ENCODE measurements around the gene TRPC4AP.
A peak's percentile ranks its signal among the peaks of the same experiment; 100 is the strongest.

The TRPC4AP gene

GRCh38 chr20:35001596-35002362, 90.8 kb downstream of the TRPC4AP start:
- no peak for DNase-seq (ENCODE audit: low read depth)

- no peak for DNase-seq (ENCODE audit: low read depth)
Observed at GRCh38 chr20:35000922-35001595, 91.5 kb downstream of the TRPC4AP start.

DNA sequence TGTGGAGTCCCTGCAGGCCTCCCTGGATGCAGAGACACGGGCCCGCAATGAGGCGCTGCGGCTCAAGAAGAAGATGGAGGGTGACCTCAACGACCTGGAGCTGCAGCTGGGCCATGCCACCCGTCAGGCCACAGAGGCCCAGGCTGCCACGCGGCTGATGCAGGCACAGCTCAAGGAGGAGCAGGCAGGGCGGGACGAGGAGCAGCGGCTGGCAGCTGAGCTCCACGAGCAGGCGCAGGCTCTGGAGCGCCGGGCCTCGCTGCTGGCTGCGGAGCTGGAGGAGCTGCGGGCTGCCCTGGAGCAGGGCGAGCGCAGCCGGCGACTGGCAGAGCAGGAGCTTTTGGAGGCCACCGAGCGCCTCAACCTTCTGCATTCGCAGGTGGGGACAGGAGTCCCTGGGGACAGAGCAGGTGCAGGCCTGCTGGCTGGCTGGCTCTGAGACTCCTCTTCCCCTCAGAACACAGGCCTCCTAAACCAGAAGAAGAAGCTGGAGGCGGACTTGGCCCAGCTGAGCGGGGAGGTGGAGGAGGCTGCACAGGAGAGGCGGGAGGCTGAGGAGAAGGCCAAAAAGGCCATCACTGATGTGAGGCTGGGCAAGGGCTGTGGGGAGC, 92.2 kb downstream of the TRPC4AP start:
- no peak for DNase-seq (ENCODE audit: low read depth)

DNA sequence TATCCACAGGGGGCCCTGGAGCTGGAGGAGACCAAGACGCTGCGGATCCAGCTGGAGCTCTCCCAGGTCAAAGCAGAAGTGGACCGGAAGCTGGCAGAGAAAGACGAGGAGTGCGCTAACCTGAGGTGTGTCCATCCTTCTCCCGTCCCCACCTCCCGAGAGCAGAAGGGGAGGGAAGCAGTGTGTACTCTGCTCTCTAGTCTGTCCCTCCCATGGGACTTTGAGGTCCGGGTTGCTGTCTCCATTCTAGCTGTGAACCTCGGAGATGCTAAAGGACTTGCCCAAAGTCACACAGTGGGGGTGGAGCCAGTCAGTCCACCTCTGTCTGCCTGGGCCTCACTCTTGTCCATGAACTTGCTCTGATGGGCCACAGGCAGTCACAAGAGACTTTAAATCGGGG, 92.8 kb downstream of the TRPC4AP start:
- DNase-seq (ENCODE audit: low read depth): no peak

DNA sequence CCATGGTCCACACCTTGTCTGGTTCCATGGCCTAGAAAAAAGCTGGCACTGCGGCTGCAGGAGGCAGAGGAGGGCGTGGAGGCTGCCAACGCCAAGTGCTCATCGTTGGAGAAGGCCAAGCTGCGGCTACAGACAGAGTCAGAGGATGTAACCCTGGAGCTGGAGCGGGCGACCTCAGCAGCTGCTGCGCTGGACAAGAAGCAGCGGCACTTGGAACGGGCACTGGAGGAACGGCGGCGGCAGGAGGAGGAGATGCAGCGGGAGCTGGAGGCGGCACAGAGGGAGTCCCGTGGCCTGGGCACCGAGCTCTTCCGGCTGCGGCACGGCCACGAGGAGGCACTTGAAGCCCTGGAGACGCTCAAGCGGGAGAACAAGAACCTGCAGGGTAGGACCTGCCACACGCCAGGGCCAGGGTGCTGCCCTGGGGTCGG, 93.6 kb downstream of the TRPC4AP start:
- no peak for DNase-seq (ENCODE audit: low read depth)

DNA sequence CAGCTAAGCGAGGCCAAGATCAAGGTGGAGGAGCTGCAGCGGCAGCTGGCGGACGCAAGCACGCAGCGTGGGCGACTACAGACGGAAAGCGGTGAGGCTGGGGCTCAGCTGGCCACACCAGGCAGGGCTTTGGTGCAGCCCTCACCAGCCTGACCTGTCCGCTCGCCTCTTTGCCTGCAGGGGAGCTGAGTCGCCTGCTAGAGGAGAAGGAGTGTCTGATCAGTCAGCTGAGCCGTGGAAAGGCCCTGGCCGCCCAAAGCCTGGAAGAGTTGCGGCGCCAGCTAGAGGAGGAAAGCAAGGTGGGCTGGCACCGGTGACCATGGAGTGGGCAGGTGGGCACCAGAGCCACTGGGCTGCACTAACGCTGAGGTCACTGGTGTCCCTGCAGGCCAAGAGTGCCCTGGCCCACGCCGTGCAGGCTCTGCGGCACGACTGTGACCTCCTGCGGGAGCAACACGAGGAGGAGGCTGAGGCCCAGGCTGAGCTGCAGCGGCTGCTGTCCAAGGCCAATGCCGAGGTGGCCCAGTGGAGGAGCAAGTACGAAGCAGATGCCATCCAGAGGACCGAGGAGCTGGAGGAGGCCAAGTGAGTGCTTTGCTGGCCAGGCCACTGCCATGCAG, 94.2 kb downstream of the TRPC4AP start:
- no peak for DNase-seq (ENCODE audit: low read depth)

- no peak for DNase-seq (ENCODE audit: low read depth)
Observed at GRCh38 chr20:34997774-34998173, 94.8 kb downstream of the TRPC4AP start.

DNA sequence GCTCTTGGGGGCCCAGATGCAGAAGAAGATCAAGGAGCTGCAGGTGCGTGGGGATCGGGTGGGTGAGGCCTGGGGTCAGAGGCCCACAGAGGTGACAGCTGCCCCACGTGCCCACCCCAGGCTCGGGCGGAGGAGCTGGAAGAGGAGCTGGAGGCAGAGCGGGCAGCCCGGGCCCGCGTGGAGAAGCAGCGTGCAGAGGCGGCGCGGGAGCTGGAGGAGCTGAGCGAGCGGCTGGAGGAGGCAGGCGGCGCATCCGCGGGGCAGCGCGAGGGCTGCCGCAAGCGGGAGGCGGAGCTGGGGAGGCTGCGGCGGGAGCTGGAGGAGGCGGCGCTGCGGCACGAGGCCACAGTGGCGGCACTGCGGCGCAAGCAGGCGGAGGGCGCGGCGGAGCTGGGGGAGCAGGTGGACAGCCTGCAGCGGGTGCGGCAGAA, 95.5 kb downstream of the TRPC4AP start:
- DNase-seq (ENCODE audit: low read depth): peak; percentile 55

GRCh38 chr20:34996243-34997028, 96.2 kb downstream of the TRPC4AP start:
- DNase-seq (ENCODE audit: low read depth): no peak

- DNase-seq (ENCODE audit: low read depth): no peak
Observed at GRCh38 chr20:34995696-34996095, 96.9 kb downstream of the TRPC4AP start.

DNA sequence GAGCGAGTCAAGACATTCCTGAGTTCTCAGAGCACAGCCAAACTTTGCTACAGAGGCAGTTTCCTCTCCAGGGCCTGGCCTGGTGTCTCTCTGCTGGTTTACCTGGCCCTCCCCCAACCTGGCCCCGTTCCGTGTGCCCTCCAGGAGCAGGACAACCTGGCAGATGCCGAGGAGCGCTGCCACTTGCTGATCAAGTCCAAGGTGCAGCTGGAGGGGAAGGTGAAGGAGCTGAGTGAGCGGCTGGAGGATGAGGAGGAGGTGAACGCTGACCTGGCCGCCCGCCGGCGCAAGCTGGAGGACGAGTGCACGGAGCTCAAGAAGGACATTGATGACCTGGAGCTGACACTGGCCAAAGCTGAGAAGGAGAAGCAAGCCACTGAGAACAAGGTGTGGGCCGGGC, 97.4 kb downstream of the TRPC4AP start:
- DNase-seq (ENCODE audit: low read depth): no peak

DNA sequence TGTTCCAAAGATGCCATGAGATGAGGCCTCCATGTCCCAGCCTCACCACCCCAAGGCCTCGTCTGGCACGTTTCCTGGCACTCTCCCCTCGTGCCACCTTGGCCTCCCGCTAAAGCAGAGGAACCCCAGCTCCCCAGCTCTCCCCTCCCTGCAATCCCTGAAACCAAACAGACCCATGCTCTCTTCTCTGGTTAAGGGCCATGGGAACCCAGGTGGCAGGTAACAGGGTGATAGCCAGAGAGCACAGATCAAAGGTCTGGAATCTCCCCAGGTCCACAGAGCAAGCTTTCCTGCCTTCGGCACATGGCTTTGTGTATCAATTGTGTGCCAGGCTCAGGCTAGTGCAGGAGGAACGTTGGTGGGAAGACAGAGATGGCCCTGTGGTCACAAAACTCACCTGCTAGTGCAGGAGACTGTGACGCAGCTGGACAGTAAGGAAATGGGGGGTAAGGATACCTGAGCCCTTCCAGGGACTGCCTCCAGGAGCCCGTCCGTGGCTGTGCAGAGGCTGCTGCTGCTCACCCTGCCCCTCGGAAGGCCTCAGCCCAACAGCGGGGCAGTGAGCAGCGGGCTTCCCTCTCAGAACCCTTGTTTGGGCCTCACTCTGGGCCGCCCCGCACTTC, 98.0 kb downstream of the TRPC4AP start:
- no peak for DNase-seq (ENCODE audit: low read depth)

DNA sequence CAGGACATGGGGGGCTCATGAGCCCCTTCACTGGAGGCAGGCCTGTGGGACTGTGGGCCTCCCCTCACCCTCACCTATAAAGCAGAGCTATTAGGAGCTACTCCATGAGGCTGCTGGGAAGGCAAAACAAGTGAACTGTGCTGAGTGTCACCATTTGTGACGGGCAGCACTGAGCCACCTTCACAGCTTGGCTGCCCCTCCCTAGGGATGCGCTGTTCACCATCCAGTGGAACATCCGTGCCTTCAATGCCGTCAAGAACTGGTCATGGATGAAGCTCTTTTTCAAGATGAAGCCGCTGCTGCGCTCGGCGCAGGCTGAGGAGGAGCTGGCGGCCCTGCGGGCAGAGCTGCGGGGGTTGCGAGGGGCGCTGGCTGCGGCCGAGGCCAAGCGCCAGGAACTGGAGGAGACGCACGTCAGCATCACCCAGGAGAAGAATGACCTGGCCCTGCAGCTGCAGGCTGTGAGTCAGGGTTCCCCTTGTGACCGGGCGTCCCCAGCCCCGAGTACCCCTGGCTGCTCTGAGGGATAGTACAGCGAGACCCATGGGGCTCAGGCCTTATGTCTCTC, 98.6 kb downstream of the TRPC4AP start:
- DNase-seq (ENCODE audit: low read depth): no peak

DNA sequence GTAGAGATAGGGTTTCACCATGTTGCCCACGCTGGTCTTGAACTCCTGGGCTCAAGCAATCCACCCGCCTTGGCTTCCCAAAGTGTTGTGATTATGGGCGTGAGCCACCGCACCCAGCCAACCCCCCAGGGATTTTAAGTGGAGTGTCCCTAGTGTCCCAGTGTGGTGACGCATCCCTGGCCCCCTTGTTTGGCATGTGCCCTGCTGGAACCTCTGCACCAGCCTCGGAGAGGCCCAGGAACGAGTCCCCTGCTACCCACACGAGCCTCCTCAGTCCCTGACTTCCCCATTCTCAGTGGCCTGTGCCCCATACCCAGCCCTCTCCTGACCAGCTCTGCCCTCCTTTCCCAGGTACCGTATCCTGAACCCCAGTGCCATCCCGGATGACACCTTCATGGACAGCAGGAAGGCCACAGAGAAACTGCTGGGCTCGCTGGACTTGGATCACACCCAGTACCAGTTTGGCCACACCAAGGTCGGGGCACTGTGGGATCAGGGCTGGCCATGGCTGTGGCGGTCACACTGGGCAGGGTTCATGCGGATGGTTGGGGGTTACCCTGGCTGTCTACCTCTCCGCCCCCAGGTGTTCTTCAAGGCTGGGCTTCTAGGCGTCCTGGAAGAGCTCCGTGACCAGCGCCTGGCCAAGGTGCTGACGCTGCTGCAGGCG, 99.7 kb downstream of the TRPC4AP start:
- DNase-seq (ENCODE audit: low read depth): no peak

DNA sequence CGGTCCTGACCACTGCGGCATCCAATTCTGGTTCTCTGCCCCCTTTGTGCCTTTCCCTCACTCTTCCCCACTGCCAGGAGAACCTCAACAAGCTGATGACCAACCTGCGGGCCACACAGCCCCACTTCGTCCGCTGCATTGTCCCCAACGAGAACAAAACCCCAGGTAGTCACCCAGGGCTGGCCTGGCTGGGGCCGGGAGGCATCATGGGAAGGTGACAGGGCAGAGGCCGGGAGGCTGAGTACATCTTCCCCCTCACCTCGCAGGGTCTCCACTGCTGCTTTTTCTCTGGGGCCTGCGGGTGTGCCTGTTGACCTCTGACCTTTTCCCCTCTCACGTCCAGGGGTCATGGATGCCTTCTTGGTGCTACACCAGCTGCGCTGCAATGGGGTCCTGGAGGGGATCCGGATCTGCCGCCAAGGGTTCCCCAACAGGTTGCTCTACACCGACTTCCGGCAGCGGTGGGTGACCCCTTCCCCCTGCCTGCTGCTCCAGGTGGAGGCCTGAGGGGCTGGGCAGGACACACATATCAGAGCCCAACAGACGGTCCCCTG, 101.9 kb downstream of the TRPC4AP start:
- no peak for DNase-seq (ENCODE audit: low read depth)

DNA sequence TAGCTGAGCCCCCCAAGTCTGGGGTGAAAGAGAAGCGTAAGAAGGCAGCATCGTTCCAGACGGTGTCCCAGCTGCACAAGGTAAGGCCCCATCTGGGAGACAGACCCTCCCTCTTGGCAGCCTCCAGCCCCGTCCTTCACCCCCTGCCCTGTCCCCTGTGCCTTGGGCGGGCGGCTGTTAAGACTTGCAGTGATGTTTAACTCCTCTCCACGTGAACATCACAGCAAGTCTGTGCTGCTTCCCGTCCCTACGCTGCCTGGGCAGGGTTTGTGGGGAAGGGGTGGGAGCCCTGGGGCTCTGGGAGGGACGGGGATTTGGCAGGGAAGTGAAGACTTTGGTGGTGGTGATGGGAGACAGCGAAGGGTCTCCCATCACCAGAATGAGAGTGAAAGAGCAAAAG, 102.4 kb downstream of the TRPC4AP start:
- no peak for DNase-seq (ENCODE audit: low read depth)

GRCh38 chr20:34989670-34990069, 102.9 kb downstream of the TRPC4AP start:
- DNase-seq (ENCODE audit: low read depth): no peak

DNA sequence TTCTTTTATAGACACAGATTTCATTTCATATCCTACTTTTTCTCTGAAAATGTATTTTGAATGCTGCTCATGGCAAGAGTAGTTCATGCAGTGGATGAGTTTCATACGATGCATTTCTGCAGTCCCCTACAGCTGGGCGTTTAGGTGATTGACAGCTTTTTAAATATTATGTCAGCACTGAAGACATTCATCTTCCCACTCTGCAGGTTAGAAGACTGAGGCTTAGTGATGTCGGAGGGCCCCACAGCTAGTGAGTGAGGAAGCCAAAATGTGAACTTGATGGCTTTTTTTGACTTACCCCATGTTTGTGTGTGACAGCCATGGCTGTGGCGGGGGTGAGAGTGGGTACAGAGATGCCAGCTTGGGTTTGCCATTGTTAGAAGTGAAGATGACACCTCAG, 103.5 kb downstream of the TRPC4AP start:
- no peak for DNase-seq (ENCODE audit: low read depth)

DNA sequence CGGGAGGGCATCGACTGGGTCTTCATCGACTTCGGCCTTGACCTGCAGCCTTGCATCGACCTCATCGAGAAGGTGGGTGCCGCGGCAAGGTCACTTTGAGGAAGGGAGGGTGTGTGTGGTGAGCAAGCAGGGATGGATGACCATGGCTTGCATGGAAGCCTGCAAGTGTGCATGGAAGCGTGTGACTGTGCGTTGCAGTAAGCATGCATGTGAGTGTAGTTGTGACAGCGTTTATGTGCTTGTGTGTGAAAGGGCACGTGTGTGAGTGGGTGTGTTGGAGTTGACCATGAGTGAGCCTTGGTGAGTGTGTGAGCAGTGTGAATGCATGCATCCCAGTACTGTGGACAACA, 104.4 kb downstream of the TRPC4AP start:
- DNase-seq (ENCODE audit: low read depth): peak; percentile 9

Measured in amniotic epithelial cell (primary cell).